Measurements from ENCODE around the gene CAPN8.

CAPN8 gene

GRCh38 chr1:223617323-223618070 lies 48.0 kb downstream of the CAPN8 start:
- DNase-seq (ENCODE audit: low read depth, low spot score) = no peak

GRCh38 chr1:223616586-223616985 lies 48.9 kb downstream of the CAPN8 start:
- no peak for DNase-seq (ENCODE audit: low read depth, low spot score)

GRCh38 chr1:223611936-223612335 lies 53.6 kb downstream of the CAPN8 start:
- no peak for DNase-seq (ENCODE audit: low read depth, low spot score)

- no peak for DNase-seq (ENCODE audit: low read depth, low spot score)
These were observed 55.5 kb downstream of the CAPN8 start for GRCh38 chr1:223609977-223610376.

GRCh38 chr1:223609066-223609465 lies 56.4 kb downstream of the CAPN8 start:
- no peak for DNase-seq (ENCODE audit: low read depth, low spot score)

- no peak for DNase-seq (ENCODE audit: low read depth, low spot score)
These were observed 107.0 kb downstream of the CAPN8 start for GRCh38 chr1:223558512-223558911.

GRCh38 chr1:223557130-223557475 lies 108.4 kb downstream of the CAPN8 start:
- DNase-seq (ENCODE audit: low read depth, low spot score) = no peak

GRCh38 chr1:223556414-223557129 lies 108.9 kb downstream of the CAPN8 start:
- peak; percentile 71 for DNase-seq (ENCODE audit: low read depth, low spot score)

GRCh38 chr1:223553957-223554356 lies 111.5 kb downstream of the CAPN8 start:
- DNase-seq (ENCODE audit: low read depth, low spot score) = no peak

- DNase-seq (ENCODE audit: low read depth, low spot score) = no peak
These were observed 113.9 kb downstream of the CAPN8 start for GRCh38 chr1:223551610-223552009.

- no peak for DNase-seq (ENCODE audit: low read depth, low spot score)
These were observed 115.8 kb downstream of the CAPN8 start for GRCh38 chr1:223549740-223550139.

GRCh38 chr1:223547316-223548114 lies 118.0 kb downstream of the CAPN8 start:
- no peak for DNase-seq (ENCODE audit: low read depth, low spot score)

GRCh38 chr1:223545343-223545742 lies 120.2 kb downstream of the CAPN8 start:
- DNase-seq (ENCODE audit: low read depth, low spot score) = no peak

GRCh38 chr1:223543560-223543959 lies 121.9 kb downstream of the CAPN8 start:
- DNase-seq (ENCODE audit: low read depth, low spot score) = no peak

- DNase-seq (ENCODE audit: low read depth, low spot score) = no peak
These were observed 122.7 kb downstream of the CAPN8 start for GRCh38 chr1:223542831-223543230.

GRCh38 chr1:223540485-223541106 lies 124.9 kb downstream of the CAPN8 start:
- DNase-seq (ENCODE audit: low read depth, low spot score) = no peak

GRCh38 chr1:223539750-223540149 lies 125.8 kb downstream of the CAPN8 start:
- DNase-seq (ENCODE audit: low read depth, low spot score) = no peak

- DNase-seq (ENCODE audit: low read depth, low spot score) = no peak
These were observed 126.5 kb downstream of the CAPN8 start for GRCh38 chr1:223538981-223539380.

GRCh38 chr1:223535319-223535718 lies 130.2 kb downstream of the CAPN8 start:
- DNase-seq (ENCODE audit: low read depth, low spot score) = no peak

GRCh38 chr1:223534677-223535076 lies 130.8 kb downstream of the CAPN8 start:
- no peak for DNase-seq (ENCODE audit: low read depth, low spot score)

- DNase-seq (ENCODE audit: low read depth, low spot score) = no peak
These were observed 131.8 kb downstream of the CAPN8 start for GRCh38 chr1:223533708-223534107.

- peak; percentile 66 for DNase-seq (ENCODE audit: low read depth, low spot score)
These were observed 133.7 kb downstream of the CAPN8 start for GRCh38 chr1:223531742-223532341.
